Vagina (tissue), 2 donors: Measurements from ENCODE around the gene CP.

Experiments used
- POLR2A ChIP-seq, 2 donors: fragments of 450-650 bp; IDR thresholded peaks; one replicate each; pipeline ENCODE4 v1.6.1; 2017; ENCODE audit warnings: antibody characterized with exemption in 2 of 2, mild to moderate bottlenecking in 2 of 2, moderate library complexity in 2 of 2
- TF ChIP-seq, protein P1 (sequence below), 3 experiments: fragments of 450-650 bp in 2 of 3; fragments of 200-600 bp in 1 of 3; sonication (generic) in 1 of 3; IDR thresholded peaks; one replicate each; pipeline ENCODE4 v1.5.1; 2017 to 2019; ENCODE audit warnings: antibody characterized with exemption in 3 of 3, mild to moderate bottlenecking in 2 of 3, moderate library complexity in 2 of 3

DNA sequence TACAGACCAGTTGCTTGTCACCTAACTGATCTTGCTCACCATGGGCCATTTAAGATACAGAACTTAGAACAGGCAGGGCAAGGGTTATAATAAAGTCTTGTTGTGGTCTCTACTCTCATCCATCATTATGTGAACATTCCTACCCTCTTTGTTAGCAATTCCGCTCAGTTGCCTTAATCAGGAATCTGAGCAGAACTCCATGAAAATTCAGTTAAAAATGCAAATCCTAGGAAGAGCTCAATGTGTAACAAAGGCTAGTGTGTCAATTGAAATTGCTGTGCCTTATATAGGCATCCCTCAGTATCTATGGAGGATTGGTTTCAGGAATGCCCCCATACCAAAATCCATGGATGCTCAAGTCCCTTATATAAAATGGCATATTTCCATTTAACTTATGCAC is 44.5 kb downstream of the CP start:
- TF ChIP-seq, protein P1, sequence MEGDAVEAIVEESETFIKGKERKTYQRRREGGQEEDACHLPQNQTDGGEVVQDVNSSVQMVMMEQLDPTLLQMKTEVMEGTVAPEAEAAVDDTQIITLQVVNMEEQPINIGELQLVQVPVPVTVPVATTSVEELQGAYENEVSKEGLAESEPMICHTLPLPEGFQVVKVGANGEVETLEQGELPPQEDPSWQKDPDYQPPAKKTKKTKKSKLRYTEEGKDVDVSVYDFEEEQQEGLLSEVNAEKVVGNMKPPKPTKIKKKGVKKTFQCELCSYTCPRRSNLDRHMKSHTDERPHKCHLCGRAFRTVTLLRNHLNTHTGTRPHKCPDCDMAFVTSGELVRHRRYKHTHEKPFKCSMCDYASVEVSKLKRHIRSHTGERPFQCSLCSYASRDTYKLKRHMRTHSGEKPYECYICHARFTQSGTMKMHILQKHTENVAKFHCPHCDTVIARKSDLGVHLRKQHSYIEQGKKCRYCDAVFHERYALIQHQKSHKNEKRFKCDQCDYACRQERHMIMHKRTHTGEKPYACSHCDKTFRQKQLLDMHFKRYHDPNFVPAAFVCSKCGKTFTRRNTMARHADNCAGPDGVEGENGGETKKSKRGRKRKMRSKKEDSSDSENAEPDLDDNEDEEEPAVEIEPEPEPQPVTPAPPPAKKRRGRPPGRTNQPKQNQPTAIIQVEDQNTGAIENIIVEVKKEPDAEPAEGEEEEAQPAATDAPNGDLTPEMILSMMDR (IDR thresholded peaks at IDR 0.05): no peak
- no peak for TF ChIP-seq POLR2A (IDR thresholded peaks at IDR 0.05)
